ENCODE measurements around the gene MYO7A.

The MYO7A gene

GRCh38 chr11:77223797-77224196 is 95.8 kb downstream of the MYO7A start:
- H3K4me1 ChIP-seq (ENCODE audit: control insufficient read depth in 2 of 2, insufficient read depth in 1 of 2, low read depth in 1 of 2, low read length in 2 of 2), result no peaks in the 10 kb centered on the region
- H2BK15ac ChIP-seq (ENCODE audit: low read length), result no peak overlapping the region
- H3K9ac ChIP-seq (ENCODE audit: low read depth, low read length, poor library complexity), result no peak overlapping the region
- H2BK12ac ChIP-seq (ENCODE audit: low read length), result no peak overlapping the region
- no peaks in the 10 kb centered on the region for H3K79me1 ChIP-seq (ENCODE audit: low read depth, low read length)
- H3K27me3 ChIP-seq (ENCODE audit: control insufficient read depth in 3 of 3, insufficient read depth in 3 of 3, low read depth in 1 of 3, low read length in 3 of 3), result peaks cover 0 to 2% (median 0%) of the 10 kb centered on the region in 3 experiments
- no peak overlapping the region for H3K23ac ChIP-seq (ENCODE audit: low read depth, low read length, poor library complexity)
- peak overlapping the region; percentile 72 for H2AFZ ChIP-seq (ENCODE audit: low read length)
- no peak overlapping the region for H3K4me3 ChIP-seq (ENCODE audit: low read length in 2 of 2)
- no peak overlapping the region for H3K14ac ChIP-seq (ENCODE audit: low read length)
- H2BK5ac ChIP-seq (ENCODE audit: low read length), result peak overlapping the region; percentile 13
- H4K8ac ChIP-seq (ENCODE audit: low read depth, low read length), result no peak overlapping the region
- no peak for DNase-seq (ENCODE audit: low spot score)
- WGBS, 2 donors (ENCODE audit: extremely low coverage in 2 of 2, insufficient read length in 2 of 2, insufficient replicate concordance in 1 of 2), result no CpG with 5 or more reads among the region's 9 CpGs
- H3K4ac ChIP-seq (ENCODE audit: low read length), result no peak overlapping the region
- no peak overlapping the region for H2AK5ac ChIP-seq (ENCODE audit: low read depth, low read length)
- H3K4me2 ChIP-seq (ENCODE audit: insufficient read depth, low read length, poor library complexity, severe bottlenecking), result no peak overlapping the region
- H4K91ac ChIP-seq (ENCODE audit: low read depth, low read length, poor library complexity), result no peak overlapping the region
- no peak overlapping the region for H2BK120ac ChIP-seq (ENCODE audit: low read depth, low read length)
- H3K18ac ChIP-seq (ENCODE audit: low read length), result no peak overlapping the region
- no peaks in the 10 kb centered on the region for H3K9me3 ChIP-seq (replicated peaks in 1 of 2; ENCODE audit: control insufficient read depth in 2 of 2, insufficient read depth in 1 of 2, low read depth in 1 of 2, low read length in 2 of 2)
- H3K27ac ChIP-seq (replicated peaks; ENCODE audit: low read length), result no peak overlapping the region
- no peaks in the 10 kb centered on the region for H3K36me3 ChIP-seq (replicated peaks in 1 of 2; ENCODE audit: control insufficient read depth in 2 of 2, insufficient read depth in 2 of 2, low read length in 2 of 2)

DNA sequence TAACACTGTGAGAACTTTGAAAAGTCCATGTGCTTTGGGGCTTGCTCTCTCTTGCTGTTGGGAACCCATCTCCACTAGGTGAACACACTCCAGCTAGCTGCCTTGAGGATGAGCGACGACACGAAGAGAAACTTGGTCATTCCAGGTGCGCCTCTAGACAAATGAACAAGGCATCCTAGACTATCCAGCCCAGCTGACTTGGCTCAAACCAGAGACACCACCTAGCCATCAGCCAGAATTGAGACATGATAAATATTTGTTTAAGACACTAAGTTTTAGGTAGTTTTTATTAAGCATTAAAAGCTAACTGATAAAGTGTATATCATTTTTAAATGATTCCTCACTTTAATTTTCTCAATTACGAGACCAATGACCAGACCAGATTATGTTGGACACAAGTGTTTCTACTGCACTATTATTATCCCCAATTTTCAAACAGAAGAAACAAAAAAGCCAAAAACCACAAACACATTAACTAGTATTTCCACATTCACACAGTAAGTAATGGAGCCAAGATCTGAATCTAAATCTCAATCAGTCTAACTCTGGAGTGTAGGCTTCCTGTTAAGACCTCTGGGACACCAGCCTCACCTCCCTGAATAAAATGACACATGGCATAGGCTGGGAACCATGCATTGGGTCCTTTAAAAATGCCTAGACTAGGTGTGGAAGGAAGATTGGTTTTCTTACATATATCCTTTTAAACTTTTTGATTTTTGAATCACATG is 103.0 kb downstream of the MYO7A start:
- H4K91ac ChIP-seq (ENCODE audit: low read depth, low read length, poor library complexity), result no peak overlapping the region
- no peak overlapping the region for H3K23ac ChIP-seq (ENCODE audit: low read depth, low read length, poor library complexity)
- H3K4me3 ChIP-seq (ENCODE audit: low read length in 2 of 2), result no peak overlapping the region
- H3K9me3 ChIP-seq (replicated peaks in 1 of 2; ENCODE audit: control insufficient read depth in 2 of 2, insufficient read depth in 1 of 2, low read depth in 1 of 2, low read length in 2 of 2), result no peaks in the 10 kb centered on the region
- no peak overlapping the region for H3K4ac ChIP-seq (ENCODE audit: low read length)
- no peak overlapping the region for H3K14ac ChIP-seq (ENCODE audit: low read length)
- H3K18ac ChIP-seq (ENCODE audit: low read length), result no peak overlapping the region
- no peak overlapping the region for H4K8ac ChIP-seq (ENCODE audit: low read depth, low read length)
- H3K27me3 ChIP-seq (ENCODE audit: control insufficient read depth in 3 of 3, insufficient read depth in 3 of 3, low read depth in 1 of 3, low read length in 3 of 3), result peaks cover 0 to 13% (median 0%) of the 10 kb centered on the region in 3 experiments
- H3K4me1 ChIP-seq (ENCODE audit: control insufficient read depth in 2 of 2, insufficient read depth in 1 of 2, low read depth in 1 of 2, low read length in 2 of 2), result no peaks in the 10 kb centered on the region
- no peak overlapping the region for H2BK12ac ChIP-seq (ENCODE audit: low read length)
- DNase-seq (ENCODE audit: low spot score), result no peak
- H3K9ac ChIP-seq (ENCODE audit: low read depth, low read length, poor library complexity), result no peak overlapping the region
- no CpG with 5 or more reads among the region's 5 CpGs for WGBS, 2 donors (ENCODE audit: extremely low coverage in 2 of 2, insufficient read length in 2 of 2, insufficient replicate concordance in 1 of 2)
- H3K4me2 ChIP-seq (ENCODE audit: insufficient read depth, low read length, poor library complexity, severe bottlenecking), result no peak overlapping the region
- no peaks in the 10 kb centered on the region for H3K36me3 ChIP-seq (replicated peaks in 1 of 2; ENCODE audit: control insufficient read depth in 2 of 2, insufficient read depth in 2 of 2, low read length in 2 of 2)
- no peak overlapping the region for H2AFZ ChIP-seq (ENCODE audit: low read length)
- H2BK15ac ChIP-seq (ENCODE audit: low read length), result no peak overlapping the region
- H2BK120ac ChIP-seq (ENCODE audit: low read depth, low read length), result no peak overlapping the region
- H3K79me1 ChIP-seq (ENCODE audit: low read depth, low read length), result no peaks in the 10 kb centered on the region
- H2AK5ac ChIP-seq (ENCODE audit: low read depth, low read length), result no peak overlapping the region
- no peak overlapping the region for H2BK5ac ChIP-seq (ENCODE audit: low read length)
- no peak overlapping the region for H3K27ac ChIP-seq (replicated peaks; ENCODE audit: low read length)

GRCh38 chr11:77231800-77232199 is 103.8 kb downstream of the MYO7A start:
- Histone ChIP-seq H3K14ac (ENCODE audit: low read length) (no peak overlapping the region), H2BK5ac (ENCODE audit: low read length) (no peak overlapping the region), H2AK5ac (ENCODE audit: low read depth, low read length) (no peak overlapping the region), H3K9me3 (replicated peaks in 1 of 2; ENCODE audit: control insufficient read depth in 2 of 2, insufficient read depth in 1 of 2, low read depth in 1 of 2, low read length in 2 of 2) (no peaks in the 10 kb centered on the region), H3K79me1 (ENCODE audit: low read depth, low read length) (no peaks in the 10 kb centered on the region), H3K36me3 (replicated peaks in 1 of 2; ENCODE audit: control insufficient read depth in 2 of 2, insufficient read depth in 2 of 2, low read length in 2 of 2) (no peaks in the 10 kb centered on the region), H3K27me3 (ENCODE audit: control insufficient read depth in 3 of 3, insufficient read depth in 3 of 3, low read depth in 1 of 3, low read length in 3 of 3) (peaks cover 0 to 13% (median 0%) of the 10 kb centered on the region in 3 experiments), H3K4ac (ENCODE audit: low read length) (no peak overlapping the region), H3K9ac (ENCODE audit: low read depth, low read length, poor library complexity) (no peak overlapping the region), H3K27ac (replicated peaks; ENCODE audit: low read length) (no peak overlapping the region), H4K8ac (ENCODE audit: low read depth, low read length) (no peak overlapping the region), H2BK15ac (ENCODE audit: low read length) (no peak overlapping the region), H3K4me2 (ENCODE audit: insufficient read depth, low read length, poor library complexity, severe bottlenecking) (no peak overlapping the region), H2BK120ac (ENCODE audit: low read depth, low read length) (no peak overlapping the region), H4K91ac (ENCODE audit: low read depth, low read length, poor library complexity) (no peak overlapping the region), H3K4me1 (ENCODE audit: control insufficient read depth in 2 of 2, insufficient read depth in 1 of 2, low read depth in 1 of 2, low read length in 2 of 2) (no peaks in the 10 kb centered on the region), H3K23ac (ENCODE audit: low read depth, low read length, poor library complexity) (no peak overlapping the region), H3K18ac (ENCODE audit: low read length) (no peak overlapping the region), H2AFZ (ENCODE audit: low read length) (no peak overlapping the region), H3K4me3 (ENCODE audit: low read length in 2 of 2) (no peak overlapping the region), H2BK12ac (ENCODE audit: low read length) (no peak overlapping the region)
- no CpG with 5 or more reads among the region's 1 CpG for WGBS, 2 donors (ENCODE audit: extremely low coverage in 2 of 2, insufficient read length in 2 of 2, insufficient replicate concordance in 1 of 2)
- no peak for DNase-seq (ENCODE audit: low spot score)

DNA sequence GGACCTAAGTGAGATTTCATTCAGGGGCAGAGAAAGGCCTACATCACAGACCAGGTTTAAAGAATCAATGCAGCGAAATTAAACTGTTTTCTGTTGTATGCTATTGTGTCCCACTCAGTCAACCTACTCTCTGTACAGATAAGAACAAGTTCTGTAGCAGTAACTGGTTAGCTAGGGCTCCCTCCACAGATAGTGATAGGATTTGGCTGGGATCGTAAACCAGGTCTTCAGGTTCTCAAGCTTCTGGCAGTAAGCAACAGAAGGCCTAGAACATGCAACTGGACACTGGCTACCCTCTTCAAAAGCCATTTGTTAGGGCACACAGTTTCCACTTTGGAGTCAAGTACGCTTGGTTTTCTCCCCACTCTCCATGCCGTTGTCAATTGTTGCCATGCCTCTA is 104.2 kb downstream of the MYO7A start:
- H2BK5ac ChIP-seq (ENCODE audit: low read length), result no peak overlapping the region
- no peak for DNase-seq (ENCODE audit: low spot score)
- no peak overlapping the region for H3K9ac ChIP-seq (ENCODE audit: low read depth, low read length, poor library complexity)
- H4K8ac ChIP-seq (ENCODE audit: low read depth, low read length), result no peak overlapping the region
- H3K14ac ChIP-seq (ENCODE audit: low read length), result no peak overlapping the region
- no peaks in the 10 kb centered on the region for H3K4me1 ChIP-seq (ENCODE audit: control insufficient read depth in 2 of 2, insufficient read depth in 1 of 2, low read depth in 1 of 2, low read length in 2 of 2)
- H2BK15ac ChIP-seq (ENCODE audit: low read length), result no peak overlapping the region
- H3K9me3 ChIP-seq (replicated peaks in 1 of 2; ENCODE audit: control insufficient read depth in 2 of 2, insufficient read depth in 1 of 2, low read depth in 1 of 2, low read length in 2 of 2), result no peaks in the 10 kb centered on the region
- no peak overlapping the region for H2BK12ac ChIP-seq (ENCODE audit: low read length)
- H3K27me3 ChIP-seq (ENCODE audit: control insufficient read depth in 3 of 3, insufficient read depth in 3 of 3, low read depth in 1 of 3, low read length in 3 of 3), result peaks cover 0 to 13% (median 0%) of the 10 kb centered on the region in 3 experiments
- no peak overlapping the region for H3K4me3 ChIP-seq (ENCODE audit: low read length in 2 of 2)
- WGBS, 2 donors (ENCODE audit: extremely low coverage in 2 of 2, insufficient read length in 2 of 2, insufficient replicate concordance in 1 of 2), result no CpG with 5 or more reads among the region's 4 CpGs
- H2BK120ac ChIP-seq (ENCODE audit: low read depth, low read length), result no peak overlapping the region
- no peaks in the 10 kb centered on the region for H3K36me3 ChIP-seq (replicated peaks in 1 of 2; ENCODE audit: control insufficient read depth in 2 of 2, insufficient read depth in 2 of 2, low read length in 2 of 2)
- H3K18ac ChIP-seq (ENCODE audit: low read length), result no peak overlapping the region
- H3K79me1 ChIP-seq (ENCODE audit: low read depth, low read length), result no peaks in the 10 kb centered on the region
- H4K91ac ChIP-seq (ENCODE audit: low read depth, low read length, poor library complexity), result no peak overlapping the region
- no peak overlapping the region for H3K27ac ChIP-seq (replicated peaks; ENCODE audit: low read length)
- H3K23ac ChIP-seq (ENCODE audit: low read depth, low read length, poor library complexity), result no peak overlapping the region
- no peak overlapping the region for H2AK5ac ChIP-seq (ENCODE audit: low read depth, low read length)
- H3K4ac ChIP-seq (ENCODE audit: low read length), result no peak overlapping the region
- H2AFZ ChIP-seq (ENCODE audit: low read length), result no peak overlapping the region
- H3K4me2 ChIP-seq (ENCODE audit: insufficient read depth, low read length, poor library complexity, severe bottlenecking), result no peak overlapping the region
